Measurements from ENCODE around the gene GRID2.
A peak's percentile ranks its signal among the peaks of the same experiment; 100 is the strongest.

The GRID2 gene

DNA sequence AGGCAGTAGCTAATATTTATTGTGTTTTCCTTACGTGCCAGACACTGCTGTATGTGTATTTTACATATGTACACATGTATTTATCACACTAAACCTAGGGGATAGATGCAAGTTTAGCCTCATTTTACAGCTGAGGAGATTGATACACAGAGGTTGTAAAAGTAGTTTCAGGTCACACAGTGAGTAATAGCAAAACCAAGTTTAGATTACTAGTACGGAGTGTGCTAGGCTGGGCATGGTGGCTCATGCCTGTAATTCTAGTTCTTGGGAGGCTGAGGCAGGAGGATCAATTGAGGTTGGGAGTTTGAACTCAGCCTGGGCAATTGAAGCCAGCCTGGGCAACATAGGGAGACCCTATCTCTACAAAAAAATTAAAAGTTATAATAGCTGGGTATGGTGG is 823.7 kb downstream of the GRID2 start:
- DNase-seq, result no peak

GRCh38 chr4:93132631-93133030 is 828.9 kb downstream of the GRID2 start:
- DNase-seq, result no peak

GRCh38 chr4:93139118-93139517 is 835.4 kb downstream of the GRID2 start:
- DNase-seq, result no peak

DNA sequence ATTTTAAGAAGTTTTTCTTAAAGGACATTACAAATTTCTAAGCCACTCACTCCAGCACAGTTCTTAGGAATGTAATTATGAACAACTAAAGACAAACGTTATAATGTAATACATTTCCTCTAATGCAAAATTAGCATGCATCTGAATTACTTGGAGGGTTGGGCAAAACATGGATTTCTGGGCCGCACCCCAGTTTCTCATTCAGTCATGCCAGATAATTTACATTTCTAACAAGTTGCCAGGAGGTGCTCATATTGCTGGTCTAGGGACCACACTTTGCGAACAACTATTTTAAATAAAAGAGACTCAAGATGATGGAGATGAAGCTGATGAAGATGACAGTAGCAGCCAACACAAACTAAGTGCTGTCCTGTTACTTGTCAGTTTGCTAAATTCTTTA is 840.1 kb downstream of the GRID2 start:
- DNase-seq, result no peak

- DNase-seq, result no peak
Observed at GRCh38 chr4:93144644-93145043, 840.9 kb downstream of the GRID2 start.

DNA sequence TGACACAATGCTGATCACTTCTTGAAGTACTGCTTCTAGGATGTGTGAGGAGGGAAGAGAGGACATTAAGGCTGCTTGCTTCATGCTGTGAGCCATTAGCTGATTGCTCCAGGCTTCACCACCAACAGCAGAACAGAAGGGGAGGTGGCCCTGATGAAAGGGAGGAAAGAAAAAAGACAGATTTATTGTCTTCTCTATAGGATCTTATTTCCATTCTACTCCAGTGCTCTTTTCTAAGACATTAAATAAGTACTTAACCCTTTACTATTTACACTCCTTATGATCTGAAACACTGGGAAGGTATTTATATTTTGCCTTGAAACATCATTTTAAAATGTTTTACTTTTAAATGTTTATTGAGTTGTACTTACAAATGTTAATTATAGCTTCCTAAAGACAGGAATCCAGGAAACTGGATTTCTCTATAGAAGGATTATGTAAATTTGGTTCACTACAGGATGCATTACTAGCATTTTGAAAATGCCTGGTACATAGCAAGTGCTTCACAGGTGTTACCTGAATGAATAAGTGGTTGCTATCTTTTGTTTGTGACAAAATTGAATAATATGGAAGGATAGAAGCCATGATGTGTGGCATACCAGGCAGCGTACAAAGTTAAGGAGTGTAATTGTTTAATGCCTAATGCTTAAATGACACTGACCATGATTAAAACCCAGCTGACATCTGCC is 843.9 kb downstream of the GRID2 start:
- no peak for DNase-seq

DNA sequence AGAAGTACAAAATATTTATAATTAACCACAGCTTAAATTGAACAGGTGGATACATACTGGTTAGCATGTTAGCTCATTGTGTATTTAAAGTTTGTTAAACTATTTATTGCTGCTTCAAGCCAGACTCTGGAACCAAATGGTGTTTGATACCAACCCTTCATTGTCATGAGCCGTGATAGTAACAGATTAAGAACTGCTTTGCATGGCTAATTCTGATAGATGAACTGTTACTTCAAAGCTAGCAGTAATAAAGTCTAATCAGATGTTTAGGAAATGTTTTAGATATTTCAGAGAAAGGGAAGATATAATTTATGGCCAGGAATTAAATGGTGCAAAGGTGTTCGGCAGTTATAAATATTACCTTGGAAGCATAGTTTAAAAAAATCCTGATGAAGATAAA is 848.7 kb downstream of the GRID2 start:
- DNase-seq, result no peak

DNA sequence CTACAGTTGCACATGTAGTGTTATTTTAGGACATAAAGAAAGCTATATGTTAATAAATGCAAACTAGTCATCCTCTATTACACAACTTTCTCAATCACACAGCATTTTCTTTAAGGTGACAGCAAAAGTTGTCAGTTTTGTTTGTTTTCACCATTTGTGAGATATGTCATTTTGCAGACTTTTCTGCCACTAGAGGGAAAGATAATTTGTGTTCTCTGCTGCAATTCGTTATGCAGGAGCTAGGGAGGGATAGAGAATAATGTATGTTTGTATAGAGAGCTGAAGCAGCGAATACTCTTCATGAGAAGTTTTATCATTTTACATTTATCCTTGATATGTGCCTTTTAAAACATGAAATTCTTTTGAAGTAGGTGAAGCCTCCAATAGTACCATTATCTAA is 854.2 kb downstream of the GRID2 start:
- DNase-seq, result no peak

GRCh38 chr4:93168053-93168452 is 864.3 kb downstream of the GRID2 start:
- no peak for DNase-seq

GRCh38 chr4:93169966-93170365 is 866.2 kb downstream of the GRID2 start:
- DNase-seq, result no peak

DNA sequence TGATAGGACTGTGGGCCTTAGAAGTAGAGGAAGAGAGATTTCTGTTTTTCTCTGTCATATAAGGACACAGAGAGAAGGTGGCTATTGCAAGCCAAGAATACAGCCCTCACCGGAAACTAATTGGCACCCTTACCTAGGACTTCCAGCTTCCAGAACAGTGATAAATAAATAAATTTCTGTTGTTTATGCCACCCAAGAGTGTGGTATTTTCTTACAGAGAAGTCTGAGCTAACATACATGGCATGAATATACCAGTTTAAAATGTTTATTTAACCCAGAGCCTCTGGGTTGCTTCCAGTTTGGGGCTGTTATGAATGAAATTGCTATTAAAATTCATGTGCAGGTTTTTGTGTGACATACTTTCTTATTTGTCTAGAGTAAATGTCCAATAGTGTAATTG is 870.8 kb downstream of the GRID2 start:
- no peak for DNase-seq

DNA sequence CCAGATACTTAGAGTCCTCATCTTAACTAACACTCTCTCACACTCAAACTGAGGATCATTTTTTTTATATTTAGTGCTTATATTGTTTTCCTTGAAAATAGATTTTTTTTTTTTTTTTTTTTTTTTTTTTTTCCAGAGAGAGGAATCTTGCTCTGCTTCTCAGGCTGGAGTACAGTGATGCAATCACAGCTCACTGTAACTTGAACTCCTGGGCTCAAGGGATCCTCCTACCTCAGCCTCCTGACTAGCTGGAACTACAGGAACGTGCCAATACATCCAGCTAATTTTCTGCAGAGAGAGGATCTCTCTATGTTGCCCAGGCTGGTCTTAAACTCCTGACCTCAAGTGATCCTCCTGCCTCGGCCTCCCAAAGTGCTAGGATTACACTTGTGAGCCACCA is 874.5 kb downstream of the GRID2 start:
- no peak for DNase-seq

GRCh38 chr4:93179044-93179443 is 875.3 kb downstream of the GRID2 start:
- DNase-seq, result no peak

GRCh38 chr4:93182722-93183121 is 879.0 kb downstream of the GRID2 start:
- no peak for DNase-seq

- DNase-seq, result peak; percentile 45
Observed at GRCh38 chr4:93183576-93183975, 879.8 kb downstream of the GRID2 start.

DNA sequence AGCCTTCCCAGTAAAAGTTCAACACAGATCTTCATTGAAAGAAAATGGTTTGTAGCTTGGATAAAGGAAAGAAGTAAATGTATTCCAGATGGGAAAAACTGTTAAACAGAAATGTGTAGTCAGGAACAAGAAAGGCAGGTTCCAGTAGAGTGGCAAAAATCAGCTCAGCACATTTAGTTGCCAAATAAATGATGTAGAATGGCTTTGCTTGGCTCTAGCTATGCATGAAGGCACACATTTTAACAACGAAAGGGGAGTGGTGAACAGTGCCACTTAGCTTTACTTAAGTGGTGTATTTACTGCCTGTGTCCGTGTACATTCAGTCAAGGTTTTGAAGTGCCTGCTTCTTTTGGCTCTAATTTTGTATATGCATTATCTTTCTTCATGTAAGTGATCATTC is 880.3 kb downstream of the GRID2 start:
- peak; percentile 87 for DNase-seq

- DNase-seq, result no peak
Observed at GRCh38 chr4:93186846-93187245, 883.1 kb downstream of the GRID2 start.

DNA sequence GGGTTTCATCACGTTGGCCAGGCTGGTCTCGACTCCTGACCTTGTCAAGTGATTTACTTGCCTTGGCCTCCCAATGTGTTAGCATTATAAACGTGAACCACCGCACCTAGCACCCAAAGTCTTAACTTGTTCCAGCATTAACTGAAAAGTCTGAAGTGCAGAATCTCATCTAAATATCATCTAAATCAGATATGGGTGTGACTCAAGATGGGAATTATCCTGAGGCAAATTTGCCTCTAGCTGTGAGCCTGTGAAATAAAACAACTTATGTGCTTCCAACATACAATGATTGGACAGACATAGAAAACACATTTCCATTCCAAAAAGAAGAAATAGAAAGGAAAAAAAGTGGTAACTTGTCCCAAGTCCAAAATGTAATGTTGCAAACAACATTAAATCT is 883.7 kb downstream of the GRID2 start:
- DNase-seq, result no peak

GRCh38 chr4:93187892-93188291 is 884.1 kb downstream of the GRID2 start:
- DNase-seq, result no peak

DNA sequence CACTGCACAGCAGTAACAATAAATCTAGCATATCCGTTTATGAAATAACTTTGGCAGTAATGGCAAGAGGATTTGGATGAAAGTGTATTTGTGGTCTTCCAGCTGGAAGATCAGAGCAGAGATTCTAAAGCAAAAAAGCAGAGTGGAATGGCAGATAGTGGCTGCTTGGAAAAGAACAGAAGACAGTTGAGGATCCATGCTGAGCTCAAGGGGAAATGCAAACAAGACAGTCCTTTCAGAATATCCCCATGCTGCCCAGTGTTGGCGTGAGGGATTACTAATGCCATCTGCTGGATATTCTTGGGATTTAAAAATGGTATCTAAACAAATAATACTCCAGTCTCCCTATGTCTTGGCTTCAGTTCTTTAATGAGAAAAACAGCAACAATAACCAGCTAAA is 895.7 kb downstream of the GRID2 start:
- DNase-seq, result peak; percentile 10

DNA sequence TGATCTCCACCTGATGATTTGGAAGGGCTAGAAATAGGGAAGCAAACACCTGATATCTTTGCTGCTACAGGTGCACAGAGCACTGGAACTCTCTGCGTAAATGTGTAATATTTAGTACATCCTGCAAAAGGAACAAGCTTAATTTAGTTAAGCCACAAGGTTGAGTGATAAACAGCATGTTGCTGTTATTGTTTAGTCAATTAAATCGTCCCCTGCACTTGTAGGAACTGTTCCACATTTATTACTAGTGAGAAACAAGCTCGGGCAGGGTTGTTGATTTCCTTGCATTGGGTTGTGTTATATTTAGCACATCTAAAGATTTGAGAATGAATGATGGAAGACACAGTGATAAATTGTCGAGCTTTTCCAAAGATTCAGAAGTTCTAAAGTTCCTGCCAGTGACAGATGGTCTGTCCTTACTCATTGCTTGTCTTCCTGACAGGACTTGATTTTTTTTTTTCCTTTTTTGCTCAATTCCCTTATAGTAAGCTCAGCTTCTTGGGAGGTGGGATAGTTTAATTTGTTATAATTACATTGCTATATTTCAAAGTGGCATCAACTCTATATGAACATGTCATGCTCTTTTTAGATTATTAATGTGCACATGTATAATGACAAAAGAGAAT is 897.8 kb downstream of the GRID2 start:
- no peak for DNase-seq

- DNase-seq, result no peak
Observed at GRCh38 chr4:93203708-93204107, 899.9 kb downstream of the GRID2 start.

- DNase-seq, result no peak
Observed at GRCh38 chr4:93212250-93212649, 908.5 kb downstream of the GRID2 start.

- DNase-seq, result no peak
Observed at GRCh38 chr4:93216646-93217045, 912.9 kb downstream of the GRID2 start.

DNA sequence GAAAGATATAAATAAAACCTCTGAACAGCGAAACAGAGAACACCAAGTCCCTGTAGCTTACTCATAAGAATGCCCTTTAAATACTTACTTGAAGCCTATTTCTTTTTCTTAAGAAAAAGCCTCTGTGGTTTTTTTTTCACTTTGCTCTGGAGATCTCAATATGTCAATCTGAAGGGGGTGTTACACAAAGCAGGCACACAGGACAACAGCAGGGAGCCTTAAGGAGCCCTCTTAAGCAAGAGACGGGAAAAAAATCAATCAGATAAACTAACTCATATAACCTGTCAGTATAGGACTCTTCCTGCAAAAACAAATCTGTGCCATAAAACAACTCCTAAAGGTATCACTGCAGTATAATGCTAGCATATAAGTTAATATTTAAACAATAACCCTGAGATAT is 913.7 kb downstream of the GRID2 start:
- no peak for DNase-seq
